IgD-negative memory B cell (primary cell): Measurements from ENCODE around the gene OXA1L. TPM values are rescaled to one million over a fixed set of nuclear protein-coding genes. Genes with fewer than 3 reads are reported as not detected.

Source experiments
- H3K27ac Mint-ChIP-seq, 3 donors: one replicate each; pipeline ENCODE4 v1.8.0; 2020 to 2022; ENCODE audit warnings: mild to moderate bottlenecking in 3 of 3, mixed read lengths in 3 of 3, moderate library complexity in 1 of 3
- H3K27me3 Mint-ChIP-seq: one replicate; pipeline ENCODE4 v1.8.0; 2021; ENCODE audit warnings: mixed read lengths
- H3K36me3 Mint-ChIP-seq: one replicate; pipeline ENCODE4 v1.8.0; 2020; ENCODE audit warnings: mild to moderate bottlenecking, mixed read lengths
- H3K4me1 Mint-ChIP-seq, 3 donors: one replicate each; pipeline ENCODE4 v1.8.0; 2020 to 2022; ENCODE audit warnings: mixed read lengths in 3 of 3, mild to moderate bottlenecking in 1 of 3
- H3K4me3 Mint-ChIP-seq, 4 donors: one replicate each; pipeline ENCODE4 v1.8.0; 2020 to 2022; ENCODE audit warnings: mild to moderate bottlenecking in 4 of 4, mixed read lengths in 4 of 4, moderate library complexity in 3 of 4
- H3K9me3 Mint-ChIP-seq, 3 donors: one replicate each; pipeline ENCODE4 v1.8.0; 2020 to 2021; ENCODE audit warnings: mixed read lengths in 3 of 3, mild to moderate bottlenecking in 1 of 3
- polyA plus RNA-seq: library from polyadenylated mRNA; unstranded; fragments of 300-500 nt; fragmentation: Illumina TruSeq; gene quantifications from one replicate; pipeline ENCODE4 v1.2.3, GENCODE V29; 2021

The OXA1L gene
- polyA plus RNA-seq, 1 donor from 2014 or later, result 60.7 TPM

GRCh38 chr14:22820731-22821130, 54.2 kb downstream of the OXA1L start:
- peak overlapping the region in 2 of 4 donors; percentile 9 to 28 for H3K4me3 Mint-ChIP-seq
- H3K27ac Mint-ChIP-seq, result peak overlapping the region in 2 of 3 donors; percentile 9 to 46
- no peaks in the 10 kb centered on the region for H3K27me3 Mint-ChIP-seq
- H3K9me3 Mint-ChIP-seq, result no peaks in the 10 kb centered on the region
- H3K36me3 Mint-ChIP-seq, result no peaks in the 10 kb centered on the region
- H3K4me1 Mint-ChIP-seq, result peaks cover 23 to 37% (median 29%) of the 10 kb centered on the region in 3 donors

- H3K27me3 Mint-ChIP-seq, result no peaks in the 10 kb centered on the region
- peaks cover 19 to 32% (median 25%) of the 10 kb centered on the region in 3 donors for H3K4me1 Mint-ChIP-seq
- peak overlapping the region; percentile 4 to 67 (median 18) for H3K4me3 Mint-ChIP-seq
- H3K9me3 Mint-ChIP-seq, result no peaks in the 10 kb centered on the region
- H3K27ac Mint-ChIP-seq, result peak overlapping the region; percentile 9 to 70 (median 46)
- no peaks in the 10 kb centered on the region for H3K36me3 Mint-ChIP-seq
Observed at GRCh38 chr14:22821193-22822015, 54.9 kb downstream of the OXA1L start.

- Mint-ChIP-seq H3K27me3 (no peaks in the 10 kb centered on the region), H3K4me1 (peaks cover 19 to 32% (median 25%) of the 10 kb centered on the region in 3 donors), H3K9me3 (no peaks in the 10 kb centered on the region), H3K36me3 (no peaks in the 10 kb centered on the region), H3K27ac (peak overlapping the region in 2 of 3 donors; percentile 56 to 70), H3K4me3 (peak overlapping the region; percentile 78 to 97 (median 90))
Observed at GRCh38 chr14:22822016-22822570, 55.6 kb downstream of the OXA1L start.

Other genes with a start within 250 kb of the OXA1L start
- gene DAD1, start 177.5 kb upstream of the OXA1L start, polyA plus RNA-seq, result 420 TPM
- gene ABHD4, start 168.4 kb upstream of the OXA1L start, polyA plus RNA-seq, result 9.0 TPM
- not detected for gene OR6J1, start 122.3 kb upstream of the OXA1L start, polyA plus RNA-seq
- gene SLC7A7, start 48.7 kb downstream of the OXA1L start, polyA plus RNA-seq, result 24.0 TPM
- 200 TPM for gene MRPL52, start 63.2 kb downstream of the OXA1L start, polyA plus RNA-seq
- gene MMP14, start 69.9 kb downstream of the OXA1L start, polyA plus RNA-seq, result not detected
- gene LRP10, start 105.1 kb downstream of the OXA1L start, polyA plus RNA-seq, result 113 TPM
- gene REM2, start 116.5 kb downstream of the OXA1L start, polyA plus RNA-seq, result 2.6 TPM
- gene RBM23, start 152.5 kb downstream of the OXA1L start, polyA plus RNA-seq, result 49.7 TPM
- gene PRMT5, start 162.7 kb downstream of the OXA1L start, polyA plus RNA-seq, result 45.0 TPM
- 28.5 TPM for gene HAUS4, start 190.4 kb downstream of the OXA1L start, polyA plus RNA-seq
- 0.16 TPM for gene AJUBA, start 215.9 kb downstream of the OXA1L start, polyA plus RNA-seq
- 8.0 TPM for gene C14orf93, start 243.5 kb downstream of the OXA1L start, polyA plus RNA-seq